K562 (cell line): ENCODE results near the gene CHST15. TPM values are rescaled to one million over a fixed set of nuclear protein-coding genes. Genes with fewer than 3 reads are reported as not detected.

Experiments used
- ATAC-seq: fragments of 200-7000 bp; cut with Tn5 transposase; 3 replicates; pipeline ENCODE4 v1.9.1; 2020; ENCODE audit warnings: moderate library complexity
- BruUV-seq: library from RNA; stranded (reverse); fragments of 400-500 nt; replicated peaks from 2 replicates; lab custom pipeline; 2021; lab: Mats Ljungman, UMichigan
- CTCF ChIA-PET: fragments of 300-600 bp; formaldehyde crosslinking; extraction: SDS; loops from one replicate; lab custom pipeline; 2021; ENCODE audit warnings: low intra/inter-chr PET ratio; lab: Yijun Ruan, JAX
- POLR2A ChIA-PET: fragments of 300-600, 350-650 bp; sonication (Branson Sonifier 250); formaldehyde crosslinking; extraction: SDS; loops from one replicate; lab custom pipeline; 2021; ENCODE audit warnings: antibody characterized with exemption, inconsistent platforms; lab: Yijun Ruan, JAX
- DNase-seq, 4 experiments: peaks; one replicate each; pipeline versions ENCODE4 v3.0.0 to v3.0.0-alpha.2; 2011 to 2018; ENCODE audit warnings: low spot score in 3 of 4, mixed read lengths in 3 of 4; ENCODE audit errors: extremely low read depth in 1 of 4
- FAIRE-seq: peaks from 2 replicates; lab custom pipeline; 2011; peaks lifted over from hg19 to GRCh38; lab: Jason Lieb, UNC
- H2AFZ ChIP-seq: 2 replicates; pipeline ENCODE4 v1.6.0; 2011; ENCODE audit warnings: low read depth, low read length, control low read depth, inconsistent platforms
- H3K27ac ChIP-seq: fragments of 200-600 bp; 3 replicates; pipeline ENCODE4 v1.8.0; 2011; ENCODE audit warnings: low read depth, mild to moderate bottlenecking, control low read depth, inconsistent platforms, low read length, moderate library complexity, mixed read lengths; ENCODE audit errors: extremely low read depth
- H3K27me3 ChIP-seq, 2 experiments: fragments of 300-600 bp in 1 of 2; 2 replicates in 1 of 2; 3 replicates in 1 of 2; pipeline versions ENCODE4 v1.6.0 to v1.8.0; 2011; ENCODE audit warnings: inconsistent platforms in 2 of 2, low read length in 2 of 2, mild to moderate bottlenecking in 1 of 2, mixed read lengths in 1 of 2, moderate library complexity in 1 of 2; ENCODE audit not compliant: control insufficient read depth in 2 of 2, insufficient read depth in 2 of 2
- H3K36me3 ChIP-seq: fragments of 300-600 bp; 3 replicates; pipeline ENCODE4 v1.8.0; 2011; ENCODE audit warnings: mild to moderate bottlenecking, low read length, inconsistent platforms; ENCODE audit not compliant: control insufficient read depth, insufficient read depth
- H3K4me1 ChIP-seq, 2 experiments: fragments of 200-600 bp in 1 of 2; replicated peaks in 1 of 2; 2 replicates in 1 of 2; 3 replicates in 1 of 2; pipeline versions ENCODE4 v1.5.1 to v1.8.0; 2011; ENCODE audit warnings: inconsistent platforms in 2 of 2, low read length in 2 of 2, mild to moderate bottlenecking in 1 of 2, mixed read lengths in 1 of 2, moderate library complexity in 1 of 2; ENCODE audit not compliant: control insufficient read depth in 2 of 2, insufficient read depth in 2 of 2
- H3K4me2 ChIP-seq: 2 replicates; pipeline ENCODE4 v1.6.1; 2011; ENCODE audit warnings: low read length, control low read depth, inconsistent platforms, mixed read lengths; ENCODE audit not compliant: insufficient read depth
- H3K4me3 ChIP-seq: fragments of 200-600 bp; sonication (generic), shearing (Covaris generic); 2 replicates; pipeline ENCODE4 v1.5.1; 2016; ENCODE audit warnings: control low read depth, inconsistent platforms
- H3K79me2 ChIP-seq: fragments of 200-600 bp; 3 replicates; pipeline ENCODE4 v1.8.0; 2011; ENCODE audit warnings: low read length, inconsistent platforms; ENCODE audit not compliant: control insufficient read depth, insufficient read depth
- H3K9ac ChIP-seq, 2 experiments: 2 replicates each; pipeline versions ENCODE4 v1.6.0 to v1.6.1; 2011; ENCODE audit warnings: low read depth in 2 of 2, low read length in 2 of 2, control low read depth in 1 of 2, inconsistent platforms in 1 of 2, mild to moderate bottlenecking in 1 of 2, mixed read lengths in 1 of 2; ENCODE audit not compliant: insufficient read depth in 1 of 2
- H3K9me1 ChIP-seq: one replicate; pipeline ENCODE4 v1.6.0; 2011; ENCODE audit warnings: inconsistent platforms, mild to moderate bottlenecking, low read length, moderate library complexity; ENCODE audit not compliant: control insufficient read depth, insufficient read depth
- H3K9me3 ChIP-seq: replicated peaks from 2 replicates; pipeline ENCODE4 v1.5.1; 2011; ENCODE audit warnings: low read depth, low read length, inconsistent platforms; ENCODE audit not compliant: control insufficient read depth, insufficient read depth
- H4K20me1 ChIP-seq: replicated peaks from 2 replicates; pipeline ENCODE4 v1.6.1; 2011; ENCODE audit warnings: low read length, inconsistent platforms, mixed read lengths; ENCODE audit not compliant: control insufficient read depth, insufficient read depth
- CBFA2T2 ChIP-seq: fragments of 450-650 bp; conservative IDR thresholded peaks from 2 replicates; pipeline ENCODE4 v1.6.1; 2017; ENCODE audit warnings: mild to moderate bottlenecking
- SUPT5H ChIP-seq: fragments of 450-650 bp; IDR thresholded peaks from 2 replicates; pipeline ENCODE4 v1.6.1; 2016
- TCF7 ChIP-seq: sonication (generic); IDR thresholded peaks from 2 replicates; pipeline ENCODE4 v1.6.1; 2016; ENCODE audit warnings: antibody characterized with exemption, borderline replicate concordance
- ZNF431 ChIP-seq: sonication (generic); formaldehyde crosslinking; IDR thresholded peaks from 2 replicates; pipeline ENCODE4 v1.8.0; 2022; ENCODE audit warnings: mild to moderate bottlenecking, missing genetic modification reagents
- WGBS: fragments of 100-300 bp; shearing (Covaris generic); methylation state at CpG from one replicate; pipeline ENCODE4 v1.1.6; 2016; ENCODE audit warnings: low coverage, mixed read lengths; ENCODE audit not compliant: insufficient coverage; ENCODE audit errors: missing lambda C conversion rate; 5-methylcytosine and 5-hydroxymethylcytosine counted together
- in situ Hi-C: fragments of 300-500 bp; cut with MboI; formaldehyde crosslinking; loops from 4 replicates; pipeline ENCODE4 v1.15.0; 2018; ENCODE audit warnings: inconsistent platforms, mixed read lengths
- intact Hi-C: fragments of 100-400 bp; cut with micrococcal nuclease; formaldehyde crosslinking; loops from 2 replicates; pipeline ENCODE4 v1.14.2; 2022
- polyA plus RNA-seq, 8 experiments: library from polyadenylated mRNA; depleted of rRNA in 4 of 8; stranded (reverse) in 5 of 8; unstranded in 3 of 8; fragments of >200 nt; fragmentation: Nextera tagmentation in 2 of 8; fragmentation: Illumina TruSeq in 1 of 8; extraction: Ambion mirVana in 2 of 8; extraction: Trizol in 1 of 8; gene quantifications; 2 replicates each; pipeline versions ENCODE4 v1.2.1 to v1.2.3, GENCODE V29; 2011 to 2014; ENCODE audit warnings: inconsistent platforms in 1 of 8, missing spikeins in 1 of 8
- total RNA-seq, 7 experiments: library from RNA; depleted of rRNA in 6 of 7; stranded (reverse); fragments of >200 nt in 6 of 7; fragmentation: Illumina TruSeq in 2 of 7; extraction: Trizol in 2 of 7; gene quantifications; 2 replicates each; pipeline versions ENCODE4 v1.2.1 to v1.2.3, GENCODE V29; 2011 to 2021; ENCODE audit warnings: low replicate concordance in 1 of 7
- TF ChIP-seq, protein P1 (sequence below), 2 experiments: fragments of 450-650 bp; IDR thresholded peaks; 2 replicates each; pipeline ENCODE4 v1.6.1; 2018; ENCODE audit warnings: mild to moderate bottlenecking in 2 of 2, low read depth in 1 of 2; ENCODE audit not compliant: partially characterized antibody in 2 of 2
- TF ChIP-seq, protein P2 (sequence below): sonication (generic); formaldehyde crosslinking; IDR thresholded peaks from 2 replicates; pipeline ENCODE4 v1.8.0; 2022; ENCODE audit warnings: mild to moderate bottlenecking, missing genetic modification reagents, borderline replicate concordance

CHST15 gene
- total and polyA plus RNA-seq, 9 of the 15 experiments (the other 6 are each of a cell fraction or from before 2014, with no cell fraction given): 0.04 to 0.16 (median 0.08) TPM

DNA sequence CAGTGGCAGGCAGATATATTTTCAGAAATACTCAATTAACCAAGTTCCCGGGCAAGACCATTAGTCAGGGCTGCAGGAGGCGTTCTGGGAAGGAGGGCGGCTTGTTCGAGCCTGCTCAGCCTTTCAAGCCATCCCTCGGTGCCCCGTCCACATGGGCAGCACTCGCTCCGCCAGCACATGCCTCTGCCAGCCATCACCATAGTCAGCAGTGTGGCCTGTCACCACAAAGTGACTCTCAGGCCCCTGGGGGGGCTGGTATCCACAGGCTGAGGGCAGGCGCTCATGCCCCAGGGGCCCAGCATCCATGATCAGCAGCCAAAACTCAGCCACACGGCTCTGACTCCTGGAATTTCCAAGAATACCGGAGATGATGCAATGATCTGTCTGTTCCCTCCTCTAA lies 81.9 kb downstream of the CHST15 start:
- H3K36me3 ChIP-seq: no peaks in the 10 kb centered on the region
- H3K4me1 ChIP-seq: no peaks in the 10 kb centered on the region
- 3% methylated on average over 5 of the region's 11 CpGs for WGBS
- H3K4me3 ChIP-seq: no peak overlapping the region
- no peak overlapping the region for H3K27ac ChIP-seq
- no peaks in the 10 kb centered on the region for H3K9me3 ChIP-seq
- no peak for ATAC-seq
- peaks cover 2 to 37% of the 10 kb centered on the region in 2 experiments; a peak in 3 of 5 replicates for H3K27me3 ChIP-seq
- CTCF ChIA-PET: no interaction called here
- in situ Hi-C loops: loop anchor here (25.0 kb wide), 1 partner anchor 501 kb away; no protein-coding TSS in a partner anchor
- BruUV-seq: no TSS peak
- no peak overlapping the region for H2AFZ ChIP-seq
- H3K79me2 ChIP-seq: no peaks in the 10 kb centered on the region
- POLR2A ChIA-PET: interaction anchor here (0.5 kb wide), 1 partner anchor 25 kb away, joined by 3 read pairs; no protein-coding TSS in a partner anchor
- no peaks in the 10 kb centered on the region for H3K9me1 ChIP-seq
- H4K20me1 ChIP-seq: 0 out of 2 replicates have a peak, but pooled peaks cover 4% of the 10 kb centered on the region
- DNase-seq: no peak
- TF ChIP-seq, protein P1, sequence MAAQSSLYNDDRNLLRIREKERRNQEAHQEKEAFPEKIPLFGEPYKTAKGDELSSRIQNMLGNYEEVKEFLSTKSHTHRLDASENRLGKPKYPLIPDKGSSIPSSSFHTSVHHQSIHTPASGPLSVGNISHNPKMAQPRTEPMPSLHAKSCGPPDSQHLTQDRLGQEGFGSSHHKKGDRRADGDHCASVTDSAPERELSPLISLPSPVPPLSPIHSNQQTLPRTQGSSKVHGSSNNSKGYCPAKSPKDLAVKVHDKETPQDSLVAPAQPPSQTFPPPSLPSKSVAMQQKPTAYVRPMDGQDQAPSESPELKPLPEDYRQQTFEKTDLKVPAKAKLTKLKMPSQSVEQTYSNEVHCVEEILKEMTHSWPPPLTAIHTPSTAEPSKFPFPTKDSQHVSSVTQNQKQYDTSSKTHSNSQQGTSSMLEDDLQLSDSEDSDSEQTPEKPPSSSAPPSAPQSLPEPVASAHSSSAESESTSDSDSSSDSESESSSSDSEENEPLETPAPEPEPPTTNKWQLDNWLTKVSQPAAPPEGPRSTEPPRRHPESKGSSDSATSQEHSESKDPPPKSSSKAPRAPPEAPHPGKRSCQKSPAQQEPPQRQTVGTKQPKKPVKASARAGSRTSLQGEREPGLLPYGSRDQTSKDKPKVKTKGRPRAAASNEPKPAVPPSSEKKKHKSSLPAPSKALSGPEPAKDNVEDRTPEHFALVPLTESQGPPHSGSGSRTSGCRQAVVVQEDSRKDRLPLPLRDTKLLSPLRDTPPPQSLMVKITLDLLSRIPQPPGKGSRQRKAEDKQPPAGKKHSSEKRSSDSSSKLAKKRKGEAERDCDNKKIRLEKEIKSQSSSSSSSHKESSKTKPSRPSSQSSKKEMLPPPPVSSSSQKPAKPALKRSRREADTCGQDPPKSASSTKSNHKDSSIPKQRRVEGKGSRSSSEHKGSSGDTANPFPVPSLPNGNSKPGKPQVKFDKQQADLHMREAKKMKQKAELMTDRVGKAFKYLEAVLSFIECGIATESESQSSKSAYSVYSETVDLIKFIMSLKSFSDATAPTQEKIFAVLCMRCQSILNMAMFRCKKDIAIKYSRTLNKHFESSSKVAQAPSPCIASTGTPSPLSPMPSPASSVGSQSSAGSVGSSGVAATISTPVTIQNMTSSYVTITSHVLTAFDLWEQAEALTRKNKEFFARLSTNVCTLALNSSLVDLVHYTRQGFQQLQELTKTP (IDR thresholded peaks at IDR 0.05; ENCODE audit: low read depth in 1 of 2, partially characterized antibody in 2 of 2): no peak
- TF ChIP-seq SUPT5H (no peak), CBFA2T2 (no peak), TCF7 (no peak), ZNF431 (CRISPR knock-in tag) (no peak)
- TF ChIP-seq, protein P2, sequence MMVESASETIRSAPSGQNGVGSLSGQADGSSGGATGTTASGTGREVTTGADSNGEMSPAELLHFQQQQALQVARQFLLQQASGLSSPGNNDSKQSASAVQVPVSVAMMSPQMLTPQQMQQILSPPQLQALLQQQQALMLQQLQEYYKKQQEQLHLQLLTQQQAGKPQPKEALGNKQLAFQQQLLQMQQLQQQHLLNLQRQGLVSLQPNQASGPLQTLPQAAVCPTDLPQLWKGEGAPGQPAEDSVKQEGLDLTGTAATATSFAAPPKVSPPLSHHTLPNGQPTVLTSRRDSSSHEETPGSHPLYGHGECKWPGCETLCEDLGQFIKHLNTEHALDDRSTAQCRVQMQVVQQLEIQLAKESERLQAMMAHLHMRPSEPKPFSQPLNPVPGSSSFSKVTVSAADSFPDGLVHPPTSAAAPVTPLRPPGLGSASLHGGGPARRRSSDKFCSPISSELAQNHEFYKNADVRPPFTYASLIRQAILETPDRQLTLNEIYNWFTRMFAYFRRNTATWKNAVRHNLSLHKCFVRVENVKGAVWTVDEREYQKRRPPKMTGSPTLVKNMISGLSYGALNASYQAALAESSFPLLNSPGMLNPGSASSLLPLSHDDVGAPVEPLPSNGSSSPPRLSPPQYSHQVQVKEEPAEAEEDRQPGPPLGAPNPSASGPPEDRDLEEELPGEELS (CRISPR knock-in tag): no peak
- H3K9ac ChIP-seq: no peak overlapping the region
- no peak overlapping the region for H3K4me2 ChIP-seq
- FAIRE-seq: no peak
- intact Hi-C loops: no loop called here
